GM18498 (cell line): ENCODE data around the gene TXNIP.
A peak's percentile ranks its signal among the peaks of the same experiment; 100 is the strongest.
"Not testable (repeated sequence)": the region's sequence is repeated elsewhere in the genome, so short reads cannot be mapped to it uniquely, and the experiment has no call there.

Experiments used
- ATAC-seq: cut with Tn5 transposase; IDR thresholded peaks from one replicate; pipeline ENCODE4 v1.9.1; 2021; ENCODE audit warnings: mild to moderate bottlenecking, moderate library complexity; ENCODE audit not compliant: unreplicated experiment

Gene TXNIP

GRCh38 chr1:145996433-145997015, at the start of gene TXNIP:
TXNIP (minus strand) TSS chr1:145996579; CDS start chr1:145996266, 313 bp downstream.
- ATAC-seq, result peak; percentile 95

GRCh38 chr1:146039844-146040194, 43.4 kb upstream of the TXNIP start:
- no peak for ATAC-seq

GRCh38 chr1:146036965-146037646, 40.7 kb upstream of the TXNIP start:
- peak; percentile 34 for ATAC-seq

- no peak for ATAC-seq
These were observed 40.0 kb upstream of the TXNIP start for GRCh38 chr1:146036241-146036964.

GRCh38 chr1:146035048-146035423, 38.7 kb upstream of the TXNIP start:
- no peak for ATAC-seq

- ATAC-seq, result no peak
These were observed 36.3 kb upstream of the TXNIP start for GRCh38 chr1:146032631-146033219.

- ATAC-seq, result no peak
These were observed 35.1 kb upstream of the TXNIP start for GRCh38 chr1:146031476-146031875.

- no peak for ATAC-seq
These were observed 32.7 kb upstream of the TXNIP start for GRCh38 chr1:146029117-146029516.

GRCh38 chr1:146026650-146027049, 30.3 kb upstream of the TXNIP start:
- ATAC-seq, result not testable (repeated sequence)

GRCh38 chr1:146025787-146026495, 29.6 kb upstream of the TXNIP start:
- not testable (repeated sequence) for ATAC-seq

GRCh38 chr1:146022403-146023127, 26.2 kb upstream of the TXNIP start:
- no peak for ATAC-seq

GRCh38 chr1:146021622-146022402, 25.4 kb upstream of the TXNIP start, which contains the start of gene HJV:
HJV (minus strand) TSS chr1:146021735; CDS start chr1:146020231, 1,504 bp downstream.
- no peak for ATAC-seq

GRCh38 chr1:146021050-146021445, 24.7 kb upstream of the TXNIP start:
- no peak for ATAC-seq

GRCh38 chr1:146020058-146021049, 24.0 kb upstream of the TXNIP start:
- no peak for ATAC-seq

- no peak for ATAC-seq
These were observed 23.1 kb upstream of the TXNIP start for GRCh38 chr1:146019231-146020057.

- no peak for ATAC-seq
These were observed 20.5 kb upstream of the TXNIP start for GRCh38 chr1:146016891-146017290.

- no peak for ATAC-seq
These were observed 17.2 kb upstream of the TXNIP start for GRCh38 chr1:146013559-146013922.
